NCI-H187 (cell line): ENCODE data around the gene TSPEAR.
"Not testable (repeated sequence)": the region's sequence is repeated elsewhere in the genome, so short reads cannot be mapped to it uniquely, and the experiment has no call there.

Source experiments
- DNase-seq, 2 experiments: peaks; one replicate each; lab custom pipeline; 2025; lab: John Stamatoyannopoulos, UW

TSPEAR gene

DNA sequence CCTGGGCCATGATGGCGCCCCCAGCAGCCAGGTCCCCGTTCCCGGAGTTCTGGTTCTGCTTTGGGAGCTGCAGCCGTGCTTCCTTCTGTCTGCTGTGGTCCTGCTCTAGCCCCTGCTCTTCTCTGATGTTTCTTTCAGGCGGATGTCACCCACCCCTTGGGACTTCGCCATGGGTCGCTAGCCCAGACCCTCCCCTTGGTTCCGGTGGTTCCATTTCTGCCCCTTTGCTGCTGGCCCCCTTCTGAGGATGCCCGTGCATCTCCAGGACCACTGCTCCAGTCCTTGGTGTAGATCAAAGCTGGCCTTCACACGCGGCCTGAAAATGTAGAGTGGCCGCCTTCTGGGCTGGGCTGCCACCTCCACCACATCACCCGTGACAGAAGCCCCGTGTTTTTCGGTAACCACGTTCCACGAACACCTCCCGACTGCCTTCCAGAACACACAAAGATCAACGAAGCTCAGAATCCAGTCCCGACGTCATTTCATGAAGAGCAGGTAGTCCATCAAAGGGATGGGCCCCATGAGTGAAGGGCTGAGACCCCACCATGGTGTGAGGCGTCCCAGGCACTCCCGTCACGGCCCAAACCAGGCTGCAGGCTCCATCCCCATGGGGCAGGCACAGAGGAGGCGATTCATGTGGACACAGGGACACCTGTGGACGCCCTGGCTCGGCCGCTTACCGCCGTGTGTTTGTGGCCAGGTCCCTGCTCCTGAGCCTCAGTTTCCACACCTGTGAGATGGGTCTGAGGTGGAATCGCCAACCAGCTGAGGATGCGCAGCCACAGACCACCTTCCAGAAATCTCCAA is 195.8 kb downstream of the TSPEAR start:
- no peak for DNase-seq

DNA sequence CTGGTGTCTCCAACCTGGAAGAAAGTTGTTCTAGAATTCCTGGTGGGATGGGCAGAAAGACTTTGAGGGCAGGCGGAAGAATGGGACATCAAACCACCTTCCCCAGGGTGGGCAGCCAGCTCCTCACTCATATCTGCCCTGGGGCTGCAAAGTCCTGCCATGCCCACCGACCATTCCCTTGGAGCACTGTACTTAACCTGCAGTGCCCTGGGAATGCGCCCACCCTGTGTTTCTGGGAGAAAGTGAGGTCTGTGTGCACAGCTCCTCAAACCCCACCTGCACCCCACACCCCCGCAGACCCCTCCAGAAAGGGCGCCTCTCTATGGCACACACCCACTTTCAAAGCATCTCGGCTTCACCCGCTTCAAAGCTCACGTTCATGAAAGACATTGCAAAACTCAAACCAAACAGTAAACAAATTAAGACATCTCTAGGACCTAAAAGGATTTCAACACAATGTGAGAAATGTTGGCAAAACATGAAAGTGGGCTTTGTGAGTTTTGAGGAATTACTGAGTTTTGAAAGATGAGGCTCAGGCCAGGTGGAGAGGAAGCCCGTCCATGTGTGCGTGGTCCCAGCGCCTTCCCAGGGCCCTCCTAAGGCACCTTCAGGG is 196.5 kb downstream of the TSPEAR start:
- no peak for DNase-seq

DNA sequence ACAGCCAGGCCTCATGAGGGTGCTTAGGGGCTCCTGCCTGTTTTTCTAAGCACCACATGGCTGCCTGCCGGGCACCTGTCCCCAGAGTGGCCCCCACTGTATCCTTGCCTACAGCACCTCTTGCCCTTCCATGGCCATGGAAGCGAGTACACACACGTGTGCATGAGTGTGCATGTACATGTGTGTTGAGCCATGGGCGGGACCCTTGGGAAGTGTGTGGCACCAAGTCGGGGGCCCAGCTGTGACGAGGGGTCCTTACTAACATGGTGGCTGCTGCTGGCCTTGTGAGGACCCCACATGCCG is 197.2 kb downstream of the TSPEAR start:
- no peak for DNase-seq

DNA sequence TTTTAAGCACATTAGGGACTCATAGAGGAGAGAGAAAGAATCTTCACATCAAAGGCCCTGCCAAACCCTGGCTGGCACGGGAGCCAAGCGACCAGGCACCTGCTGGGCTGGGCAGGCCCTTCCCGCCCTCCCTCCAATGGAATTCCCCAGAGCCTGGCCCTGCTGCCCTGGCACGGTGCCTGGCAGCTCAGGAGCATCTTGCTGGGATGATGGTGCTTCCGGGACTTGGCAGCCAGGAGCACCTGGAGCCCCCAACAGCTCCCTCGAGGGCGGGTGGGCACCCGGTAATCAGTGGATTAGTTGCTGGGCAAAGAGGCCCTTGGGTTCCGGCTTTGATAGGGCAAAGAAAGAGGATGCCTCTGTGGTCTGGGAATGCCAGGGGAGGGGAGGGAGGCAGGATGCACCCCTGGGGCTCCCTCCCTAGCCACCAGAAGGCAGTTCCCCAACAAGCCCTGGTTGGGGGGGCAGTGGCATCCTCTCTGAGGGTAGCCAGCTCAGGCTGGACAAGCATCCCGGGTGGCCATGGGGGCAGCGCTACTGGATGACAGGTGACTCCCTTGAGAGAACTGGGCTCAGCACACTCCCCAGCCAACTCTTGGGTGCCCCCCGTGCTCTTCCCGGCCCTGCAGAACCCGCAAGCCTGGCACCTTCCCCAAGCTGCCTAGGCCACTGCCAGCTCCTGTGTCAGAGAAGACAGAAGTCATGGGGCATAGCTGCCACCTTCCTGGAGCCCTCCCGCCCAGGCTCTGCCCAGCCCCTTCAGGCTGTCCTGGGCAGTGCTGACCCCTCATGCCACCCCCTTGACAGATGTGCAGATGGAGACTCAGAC is 197.8 kb downstream of the TSPEAR start:
- no peak for DNase-seq

DNA sequence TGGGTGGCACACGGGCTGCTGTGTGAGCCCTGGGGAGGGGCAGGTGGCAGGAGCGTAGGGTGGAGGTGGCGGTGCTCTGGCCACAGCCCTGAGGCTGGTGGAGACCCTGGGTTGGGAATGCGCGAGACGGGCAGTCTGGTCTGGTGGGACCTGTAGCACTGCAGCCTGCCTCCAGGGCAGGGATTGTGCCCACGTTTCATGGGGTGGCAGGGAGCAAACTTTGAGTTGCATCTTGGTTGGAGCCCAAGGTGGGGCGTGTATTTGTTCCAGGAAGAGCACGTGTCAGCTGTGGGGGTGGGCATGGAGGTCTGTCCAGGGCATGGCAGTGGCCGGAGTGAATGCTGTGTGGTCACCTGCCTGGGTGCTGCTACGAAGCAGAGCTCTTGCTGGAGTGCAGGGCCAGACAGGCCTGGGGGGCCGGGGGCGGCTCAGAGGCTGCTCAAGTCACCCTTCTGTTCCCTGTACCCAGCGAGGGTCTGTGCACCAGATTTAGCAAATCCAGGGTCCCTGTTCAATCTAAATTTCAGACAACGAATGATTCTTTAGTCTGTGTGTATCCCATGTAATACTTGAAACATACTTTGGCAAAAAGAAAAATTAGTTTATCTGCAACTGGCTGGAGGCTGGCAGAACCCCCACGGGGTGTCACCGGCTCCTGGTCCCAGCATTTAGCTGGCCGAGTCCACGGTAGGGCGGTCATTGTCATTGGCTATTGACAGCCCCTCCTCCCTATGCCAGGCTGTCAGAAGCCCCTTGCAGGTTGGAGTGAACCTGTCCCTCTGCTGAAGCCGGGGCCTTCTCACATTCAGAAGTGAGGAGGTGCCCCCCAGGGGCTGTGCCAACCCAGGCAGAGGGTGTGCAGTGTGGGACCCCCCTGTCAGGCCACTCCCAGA is 198.6 kb downstream of the TSPEAR start:
- DNase-seq = no peak

DNA sequence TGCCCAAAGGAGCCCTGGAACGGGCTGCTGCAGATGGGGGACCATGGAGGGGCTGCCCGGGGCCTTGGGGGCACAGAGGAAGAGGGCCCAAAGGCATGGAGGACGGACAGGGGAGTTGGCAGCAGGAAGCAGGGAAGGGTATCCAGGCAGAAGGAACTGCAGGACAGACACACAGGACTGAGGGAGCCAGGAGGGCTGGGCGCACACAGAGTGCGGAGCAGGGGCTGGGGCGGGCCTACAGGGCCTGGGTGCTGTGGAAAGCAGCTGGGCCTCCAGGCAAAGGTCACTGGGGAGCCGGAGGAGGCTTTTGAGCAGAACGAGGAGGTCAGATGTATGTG is 199.5 kb downstream of the TSPEAR start:
- DNase-seq = no peak

DNA sequence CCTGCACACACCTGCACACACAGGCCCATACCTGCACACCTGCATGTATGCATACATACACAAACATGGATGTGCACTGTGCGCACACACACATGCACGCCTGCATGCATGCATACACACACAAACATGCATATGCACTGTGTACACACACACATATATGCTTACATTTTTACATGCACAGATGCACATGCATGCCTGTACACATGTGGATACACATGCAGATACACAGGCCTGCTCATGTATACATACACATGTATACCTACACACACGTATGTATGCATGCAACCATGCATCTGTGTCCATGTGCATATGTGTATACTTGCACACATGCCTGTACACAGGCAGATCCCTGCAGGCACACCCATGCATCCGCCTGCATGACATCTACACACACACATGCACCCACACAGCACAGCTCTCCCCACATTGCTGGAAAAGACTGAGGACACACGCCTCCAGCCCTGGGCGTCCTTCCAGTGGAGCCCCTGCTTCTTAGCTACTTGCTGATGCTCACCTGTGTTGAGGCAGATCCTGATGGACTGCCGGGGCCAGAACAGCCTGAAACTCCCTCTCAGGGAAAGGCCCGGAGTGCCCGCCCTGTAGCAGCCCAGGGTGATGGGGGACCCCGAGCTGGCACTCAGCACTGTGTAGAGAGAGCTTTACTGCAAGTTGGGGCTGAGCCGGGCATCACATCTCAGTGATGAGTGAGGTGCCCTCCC is 200.0 kb downstream of the TSPEAR start:
- no peak for DNase-seq

DNA sequence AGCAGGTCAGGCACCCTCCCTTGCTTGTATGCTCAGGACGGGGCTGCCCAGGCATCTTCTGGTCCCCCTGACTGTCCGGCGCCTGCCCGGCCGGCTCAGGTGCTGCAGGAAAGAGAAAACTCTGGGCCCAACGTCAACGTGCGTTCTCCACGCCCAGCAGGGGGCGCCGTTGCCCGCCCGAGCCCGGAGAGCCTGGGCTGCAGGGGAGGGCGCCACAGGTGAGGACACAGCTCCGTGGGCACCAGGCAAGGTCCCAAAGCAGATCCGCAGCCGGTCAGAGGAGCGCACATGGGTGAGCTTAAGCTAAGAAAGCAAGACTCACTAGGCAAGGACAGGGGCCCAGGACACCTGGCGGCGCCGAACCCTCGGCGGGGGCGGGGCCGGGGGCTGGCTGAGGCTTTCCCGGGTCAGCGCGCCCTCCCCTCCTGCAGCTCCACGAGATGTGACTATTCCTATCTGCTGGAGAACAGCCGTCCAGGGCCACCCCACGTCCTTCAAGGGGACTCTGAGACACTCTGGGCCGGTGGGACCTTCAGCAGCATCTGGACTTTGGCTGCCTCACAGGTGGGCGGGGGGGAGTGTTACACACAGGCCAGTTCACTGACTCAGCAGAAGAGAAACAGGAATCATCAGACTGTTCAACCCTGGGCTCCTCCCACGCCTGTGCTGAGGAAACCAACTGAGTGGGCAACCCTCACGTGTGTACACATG is 200.7 kb downstream of the TSPEAR start:
- DNase-seq = peak; percentile 42 to 87

DNA sequence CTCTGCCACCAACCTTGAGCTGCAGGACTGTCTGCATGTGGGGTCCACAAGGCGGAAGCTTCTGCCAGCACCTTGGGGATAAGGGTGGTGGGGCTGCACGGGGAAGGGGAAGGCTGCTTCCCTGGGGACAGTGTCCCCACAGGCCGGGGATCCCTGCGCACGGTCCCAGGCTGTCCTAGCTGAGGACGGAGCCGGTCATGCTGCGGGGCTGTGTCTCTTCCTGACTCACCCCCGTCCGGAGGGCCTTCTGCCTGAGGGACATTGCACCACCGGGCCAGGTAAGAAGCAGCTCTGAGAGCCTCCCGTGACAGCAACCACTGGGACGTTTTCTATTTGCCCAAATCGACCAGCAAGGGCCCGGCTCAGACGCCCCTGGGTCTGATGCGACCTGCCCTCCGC is 201.3 kb downstream of the TSPEAR start:
- DNase-seq = no peak

DNA sequence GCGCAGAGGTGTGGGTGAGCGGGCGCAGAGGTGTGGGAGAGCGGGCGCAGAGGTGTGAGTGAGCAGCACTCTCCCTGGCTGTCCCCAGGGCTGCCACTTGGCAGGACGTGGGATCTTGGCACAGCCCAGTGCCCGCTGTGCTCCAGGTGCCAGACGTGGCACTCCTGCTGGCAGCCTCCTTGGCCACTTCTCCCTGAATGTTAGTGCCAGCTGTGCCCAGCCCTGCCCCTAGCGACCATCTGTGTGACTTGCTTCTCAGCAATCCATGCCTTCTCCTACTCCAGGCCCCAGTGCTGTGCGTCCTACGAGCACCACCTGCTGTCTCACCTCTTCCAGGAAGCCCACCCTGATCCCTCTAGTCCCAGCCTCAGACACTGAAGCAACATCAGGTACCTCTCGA is 201.8 kb downstream of the TSPEAR start:
- no peak for DNase-seq

DNA sequence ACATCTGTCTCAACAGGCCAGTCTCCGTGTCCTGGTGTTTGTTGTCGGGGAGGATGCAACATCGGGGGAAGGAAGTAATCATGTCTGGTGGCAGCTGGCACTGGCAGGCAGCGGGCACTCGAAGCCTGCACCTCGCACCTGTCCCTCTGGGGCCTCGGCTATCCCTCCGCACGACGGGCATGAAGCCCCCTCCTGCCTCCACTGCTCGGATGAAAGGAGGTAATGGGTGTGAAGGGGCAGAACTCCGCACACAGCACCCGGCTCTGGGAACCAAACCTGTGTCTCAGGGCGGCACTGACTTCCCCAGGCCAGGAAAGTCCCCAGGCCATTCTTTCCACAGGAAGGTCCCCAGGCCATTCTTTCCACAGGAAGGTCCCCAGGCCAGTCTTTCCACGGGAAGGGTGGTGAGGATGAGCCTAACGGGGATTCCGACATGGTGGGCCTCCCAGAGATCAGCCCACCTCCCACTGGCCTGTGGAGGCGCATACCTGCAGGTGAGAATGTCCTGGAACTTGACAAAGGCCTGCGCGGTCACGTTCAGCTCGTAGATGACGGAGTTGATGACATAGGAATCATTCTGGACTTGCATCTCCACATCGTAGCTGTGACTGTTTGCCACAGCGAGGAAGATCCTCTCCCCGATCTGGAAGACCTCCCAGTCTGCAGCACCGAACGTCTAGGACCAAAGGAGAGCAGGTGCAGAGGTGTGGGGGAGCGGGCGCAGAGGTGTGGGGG is 202.5 kb downstream of the TSPEAR start:
- no peak for DNase-seq

DNA sequence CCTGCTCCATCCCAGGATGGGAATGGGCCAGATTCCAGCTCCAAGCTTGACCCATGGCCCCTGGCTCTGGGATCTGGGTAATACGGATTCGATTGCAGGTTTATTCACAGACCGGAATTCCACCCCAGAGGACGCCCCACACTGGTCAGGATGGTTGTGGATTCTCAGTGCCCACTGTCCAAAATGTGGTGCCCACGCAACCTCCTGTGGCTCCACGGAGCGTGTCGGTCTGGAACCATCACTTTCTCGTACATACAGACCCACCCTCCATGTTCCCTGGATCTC is 203.0 kb downstream of the TSPEAR start:
- no peak for DNase-seq

DNA sequence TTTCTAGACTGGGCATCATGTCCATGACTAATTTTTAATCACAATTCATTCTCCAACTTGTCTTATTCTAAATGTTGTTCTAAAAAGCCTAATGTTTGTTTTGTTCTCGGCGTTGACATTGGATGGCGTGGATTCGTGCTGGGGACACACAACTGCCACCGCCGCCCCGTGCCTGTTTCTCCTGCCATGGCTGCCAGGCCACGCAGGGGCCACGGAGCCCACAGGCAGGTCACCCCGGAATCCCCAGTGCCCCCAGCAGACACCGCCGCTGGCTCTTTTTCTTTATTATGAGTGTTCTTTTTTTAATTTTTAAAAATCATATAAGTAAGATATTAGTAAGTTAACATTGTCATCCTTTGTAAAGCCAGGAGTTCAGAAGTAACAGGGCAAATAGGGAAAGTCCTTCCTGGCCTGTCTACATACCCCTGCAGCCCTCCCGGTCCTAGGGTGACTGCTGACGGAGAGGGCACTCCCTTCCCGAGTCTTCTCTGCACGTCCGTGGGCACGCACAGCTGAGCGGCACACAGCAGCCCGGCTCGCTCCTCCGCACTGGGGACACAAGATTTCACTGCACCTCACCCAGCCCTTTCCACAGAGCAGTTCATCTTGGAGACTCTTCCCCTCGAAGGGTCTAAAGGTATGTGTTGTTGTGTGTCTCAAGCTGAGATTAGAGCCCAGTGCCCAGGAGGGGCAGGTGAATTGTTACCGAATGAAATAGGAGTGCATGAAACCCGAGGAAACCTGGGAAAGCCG is 203.5 kb downstream of the TSPEAR start:
- DNase-seq = no peak

DNA sequence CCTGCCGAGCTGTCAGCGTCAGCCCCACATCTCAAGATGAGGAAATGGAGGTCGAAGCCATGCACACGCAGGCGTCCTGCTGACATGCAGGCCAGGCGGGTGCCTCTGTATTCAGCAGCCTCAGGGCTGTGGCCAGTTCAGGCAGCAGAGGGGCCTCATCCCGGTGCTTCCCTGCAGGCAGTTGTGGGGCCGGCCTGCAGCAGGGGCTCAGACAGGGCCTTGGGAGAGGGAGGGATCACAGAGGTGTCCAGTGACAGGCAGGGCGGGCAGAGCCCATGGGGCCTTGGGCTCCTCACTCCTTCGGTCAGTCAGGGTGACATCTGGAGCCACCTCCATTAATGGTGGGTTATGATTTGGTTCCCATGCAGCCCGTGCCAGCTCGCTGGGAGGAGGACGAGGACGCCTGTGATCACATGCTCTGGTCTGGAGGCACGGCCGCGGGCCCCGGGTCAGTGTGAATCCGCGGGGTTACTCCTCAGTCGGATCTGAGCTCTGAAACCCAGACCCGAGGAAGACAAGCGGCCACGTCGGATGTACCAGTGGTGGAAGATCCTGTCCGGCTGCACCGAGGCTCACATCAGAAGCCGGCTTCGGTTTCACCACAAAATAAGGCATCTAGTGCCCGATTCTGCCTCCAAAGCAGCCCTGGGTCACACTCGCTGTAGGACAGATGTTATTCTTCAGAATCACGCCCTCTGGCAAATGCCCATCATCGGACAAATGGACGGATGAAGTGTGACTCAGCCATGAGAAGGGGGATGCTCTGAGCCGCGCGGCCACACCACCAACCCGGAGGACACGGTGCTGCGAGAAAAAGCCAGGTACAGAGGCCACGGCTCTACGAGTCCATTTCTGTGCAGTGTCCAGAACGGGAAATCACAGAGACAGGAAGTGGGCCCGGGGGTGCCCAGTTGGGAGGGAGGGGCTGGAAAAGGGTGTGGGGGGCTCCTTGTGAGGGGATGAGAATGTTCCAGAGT is 204.8 kb downstream of the TSPEAR start:
- DNase-seq = no peak

DNA sequence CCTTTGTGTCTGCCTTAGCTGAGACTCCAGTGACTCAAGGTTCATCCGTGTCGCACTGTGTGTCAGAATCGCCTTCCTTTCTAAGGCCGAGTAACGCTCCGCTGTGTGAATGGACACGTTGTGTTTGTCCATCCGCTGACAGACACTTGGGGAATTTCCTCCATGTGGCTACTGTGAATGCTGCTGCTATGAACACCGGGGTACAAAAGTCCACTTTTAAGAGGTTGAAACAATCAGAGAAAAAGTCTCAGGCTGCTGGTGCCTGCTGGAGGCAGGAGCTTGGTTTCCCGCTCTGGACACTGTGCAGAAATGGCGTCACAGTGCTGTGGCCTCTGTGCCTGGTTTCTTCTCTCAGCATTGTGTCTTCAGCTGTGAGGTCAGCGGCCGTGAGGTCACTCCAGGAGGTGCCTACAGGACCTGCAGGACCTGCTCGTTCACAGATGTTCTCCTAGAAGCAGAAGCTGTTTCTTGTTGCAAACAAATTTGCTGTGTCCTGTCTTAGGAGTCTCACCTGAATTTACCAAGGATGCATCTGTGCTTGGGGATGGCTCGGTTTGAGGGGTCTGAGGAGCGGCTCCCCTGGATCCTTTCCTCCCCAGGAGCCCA is 205.6 kb downstream of the TSPEAR start:
- DNase-seq = no peak

DNA sequence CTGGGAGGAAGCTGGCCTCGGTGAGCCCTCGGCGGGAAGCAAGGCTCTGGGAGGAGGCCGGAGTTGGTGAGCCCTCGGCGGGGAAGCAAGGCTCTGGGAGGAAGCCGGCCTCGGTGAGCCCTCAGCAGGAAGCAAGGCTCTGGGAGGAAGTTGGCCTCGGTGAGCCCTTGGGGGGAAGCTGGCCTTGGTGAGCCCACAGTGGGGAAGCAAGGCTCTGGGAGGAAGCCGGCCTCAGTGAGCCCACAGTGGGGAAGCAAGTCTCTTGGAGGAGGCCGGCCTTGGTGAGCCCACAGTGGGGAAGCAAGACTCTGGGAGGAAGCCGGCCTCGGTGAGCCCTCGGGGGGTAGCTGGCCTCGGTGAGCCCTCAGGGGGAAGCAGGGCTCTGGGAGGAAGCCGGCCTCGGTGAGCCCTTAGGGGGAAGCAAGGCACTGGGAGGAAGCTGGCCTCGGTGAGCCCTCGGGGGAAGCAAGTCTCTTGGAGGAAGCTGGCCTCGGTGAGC is 207.4 kb downstream of the TSPEAR start:
- no peak for DNase-seq

DNA sequence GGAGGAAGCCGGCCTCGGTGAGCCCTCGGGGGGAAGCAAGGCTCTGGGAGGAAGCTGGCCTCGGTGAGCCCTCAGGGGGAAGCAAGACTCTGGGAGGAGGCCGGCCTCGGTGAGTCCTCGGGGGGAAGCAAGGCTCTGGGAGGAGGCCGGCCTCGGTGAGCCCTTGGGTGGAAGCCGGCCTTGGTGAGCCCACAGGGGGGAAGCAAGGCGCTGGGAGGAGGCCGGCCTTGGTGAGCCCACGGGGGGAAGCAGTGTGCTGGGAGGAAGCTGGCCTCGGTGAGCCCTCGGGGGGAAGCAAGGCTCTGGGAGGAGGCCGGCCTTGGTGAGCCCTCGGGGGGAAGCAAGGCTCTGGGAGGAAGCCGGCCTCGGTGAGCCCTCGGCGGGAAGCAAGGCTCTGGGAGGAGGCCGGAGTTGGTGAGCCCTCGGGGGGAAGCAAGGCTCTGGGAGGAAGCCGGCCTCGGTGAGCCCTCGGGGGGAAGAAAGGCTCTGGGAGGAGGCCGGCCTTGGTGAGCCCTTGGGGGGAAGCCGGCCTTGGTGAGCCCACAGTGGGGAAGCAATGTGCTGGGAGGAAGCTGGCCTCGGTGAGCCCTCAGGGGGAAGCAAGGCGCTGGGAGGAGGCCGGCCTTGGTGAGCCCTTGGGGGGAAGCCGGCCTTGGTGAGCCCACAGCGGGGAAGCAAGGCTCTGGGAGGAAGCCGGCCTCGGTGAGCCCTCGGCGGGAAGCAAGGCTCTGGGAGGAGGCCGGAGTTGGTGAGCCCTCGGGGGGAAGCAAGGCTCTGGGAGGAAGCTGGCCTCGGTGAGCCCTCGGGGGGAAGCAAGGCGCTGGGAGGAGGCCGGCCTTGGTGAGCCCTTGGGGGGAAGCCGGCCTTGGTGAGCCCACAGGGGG is 208.1 kb downstream of the TSPEAR start:
- not testable (repeated sequence) for DNase-seq
